SK-N-SH (cell line): ENCODE measurements around the gene PTPN14.

ENCODE experiments used
- FOXM1 ChIP-seq: IDR thresholded peaks from 2 replicates; pipeline ENCODE4 v1.4.0; 2012; ENCODE audit warnings: low read depth, mild to moderate bottlenecking
- TAF1 ChIP-seq: IDR thresholded peaks from 2 replicates; pipeline ENCODE4 v1.6.1; 2012; ENCODE audit warnings: low read depth, mild to moderate bottlenecking, low read length, moderate library complexity, borderline replicate concordance
- TF ChIP-seq, protein P1 (sequence below): fragments of 200-600 bp; sonication (generic); IDR thresholded peaks from 2 replicates; pipeline ENCODE4 v1.6.1; 2017; ENCODE audit warnings: antibody characterized with exemption, mild to moderate bottlenecking, moderate library complexity

DNA sequence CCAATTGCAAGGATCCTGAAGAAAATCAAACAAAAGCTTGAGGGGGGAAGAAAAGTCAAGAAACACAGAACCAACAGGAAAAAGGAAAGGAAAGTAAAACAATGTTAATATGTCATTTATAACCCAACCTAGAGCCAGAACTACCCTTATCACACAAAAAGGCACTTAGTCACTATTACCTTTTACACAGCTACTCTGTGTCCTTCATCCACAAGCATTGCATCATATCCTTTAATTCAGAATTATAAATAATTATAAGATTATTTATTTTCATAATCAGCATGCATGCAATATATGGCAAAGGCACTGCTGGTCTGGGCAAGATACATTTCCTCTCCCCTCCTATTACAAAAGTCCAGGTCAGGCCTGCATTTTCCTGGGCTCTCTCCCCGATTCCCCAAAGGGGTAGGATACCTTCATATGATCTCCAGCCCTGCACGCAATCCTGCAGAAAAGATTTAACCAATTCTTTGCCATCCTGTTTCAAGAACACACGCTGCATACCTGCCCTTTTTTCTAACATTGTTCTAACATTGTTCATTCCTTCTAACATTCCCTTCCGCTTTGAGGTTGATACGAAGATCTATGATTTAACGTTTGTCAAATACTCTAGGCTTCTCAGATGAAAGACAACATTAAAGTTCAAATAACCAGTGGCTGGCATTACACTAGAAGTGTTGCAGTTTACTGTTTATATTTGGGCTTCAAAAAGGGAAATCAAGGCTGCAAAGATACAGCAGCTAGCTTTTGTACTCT is 4.3 kb downstream of the PTPN14 start:
- TF ChIP-seq, protein P1, sequence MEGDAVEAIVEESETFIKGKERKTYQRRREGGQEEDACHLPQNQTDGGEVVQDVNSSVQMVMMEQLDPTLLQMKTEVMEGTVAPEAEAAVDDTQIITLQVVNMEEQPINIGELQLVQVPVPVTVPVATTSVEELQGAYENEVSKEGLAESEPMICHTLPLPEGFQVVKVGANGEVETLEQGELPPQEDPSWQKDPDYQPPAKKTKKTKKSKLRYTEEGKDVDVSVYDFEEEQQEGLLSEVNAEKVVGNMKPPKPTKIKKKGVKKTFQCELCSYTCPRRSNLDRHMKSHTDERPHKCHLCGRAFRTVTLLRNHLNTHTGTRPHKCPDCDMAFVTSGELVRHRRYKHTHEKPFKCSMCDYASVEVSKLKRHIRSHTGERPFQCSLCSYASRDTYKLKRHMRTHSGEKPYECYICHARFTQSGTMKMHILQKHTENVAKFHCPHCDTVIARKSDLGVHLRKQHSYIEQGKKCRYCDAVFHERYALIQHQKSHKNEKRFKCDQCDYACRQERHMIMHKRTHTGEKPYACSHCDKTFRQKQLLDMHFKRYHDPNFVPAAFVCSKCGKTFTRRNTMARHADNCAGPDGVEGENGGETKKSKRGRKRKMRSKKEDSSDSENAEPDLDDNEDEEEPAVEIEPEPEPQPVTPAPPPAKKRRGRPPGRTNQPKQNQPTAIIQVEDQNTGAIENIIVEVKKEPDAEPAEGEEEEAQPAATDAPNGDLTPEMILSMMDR: no peak
- TF ChIP-seq FOXM1: no peak
- TF ChIP-seq TAF1: no peak
